ENCODE measurements around the gene IQCN. TPM values are rescaled to one million over a fixed set of nuclear protein-coding genes. Genes with fewer than 3 reads are reported as not detected.

Gene IQCN
- total RNA-seq, 3 donors from 2014 or later (not counting 1 experiment from before 2014, with no cell fraction given), result 13.7 to 19.4 (median 15.6) TPM

- intact Hi-C loops (cut with micrococcal nuclease), result no loop called here
- Mint-ChIP-seq H3K4me3 (peak overlapping the region; percentile 89), H3K9me3 (no peaks in the 10 kb centered on the region), H3K4me1 (peaks cover 41 to 49% of the 10 kb centered on the region in 2 donors), H3K27me3 (ENCODE audit: low read depth in 2 of 2) (no peaks in the 10 kb centered on the region), H3K36me3 (no peaks in the 10 kb centered on the region), H3K27ac (peak overlapping the region; percentile 89)
- TF ChIP-seq, protein P1, sequence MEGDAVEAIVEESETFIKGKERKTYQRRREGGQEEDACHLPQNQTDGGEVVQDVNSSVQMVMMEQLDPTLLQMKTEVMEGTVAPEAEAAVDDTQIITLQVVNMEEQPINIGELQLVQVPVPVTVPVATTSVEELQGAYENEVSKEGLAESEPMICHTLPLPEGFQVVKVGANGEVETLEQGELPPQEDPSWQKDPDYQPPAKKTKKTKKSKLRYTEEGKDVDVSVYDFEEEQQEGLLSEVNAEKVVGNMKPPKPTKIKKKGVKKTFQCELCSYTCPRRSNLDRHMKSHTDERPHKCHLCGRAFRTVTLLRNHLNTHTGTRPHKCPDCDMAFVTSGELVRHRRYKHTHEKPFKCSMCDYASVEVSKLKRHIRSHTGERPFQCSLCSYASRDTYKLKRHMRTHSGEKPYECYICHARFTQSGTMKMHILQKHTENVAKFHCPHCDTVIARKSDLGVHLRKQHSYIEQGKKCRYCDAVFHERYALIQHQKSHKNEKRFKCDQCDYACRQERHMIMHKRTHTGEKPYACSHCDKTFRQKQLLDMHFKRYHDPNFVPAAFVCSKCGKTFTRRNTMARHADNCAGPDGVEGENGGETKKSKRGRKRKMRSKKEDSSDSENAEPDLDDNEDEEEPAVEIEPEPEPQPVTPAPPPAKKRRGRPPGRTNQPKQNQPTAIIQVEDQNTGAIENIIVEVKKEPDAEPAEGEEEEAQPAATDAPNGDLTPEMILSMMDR (IDR thresholded peaks at IDR 0.05), result no peak
- DNase-seq (peak in 1 of 2 donors; percentile 41), ATAC-seq (no peak)
- Histone ChIP-seq H3K27me3 (ENCODE audit: control insufficient read depth, insufficient read depth, low read length) (no peaks in the 10 kb centered on the region), H3K4me1 (ENCODE audit: control insufficient read depth, insufficient read depth, low read length) (peaks cover 67% of the 10 kb centered on the region), H3K9me3 (ENCODE audit: control insufficient read depth, insufficient read depth, low read length) (no peaks in the 10 kb centered on the region), H3K27ac (ENCODE audit: low read length) (peak overlapping the region; percentile 99), H3K36me3 (ENCODE audit: control insufficient read depth, insufficient read depth, low read length) (no peaks in the 10 kb centered on the region), H3K4me3 (ENCODE audit: low read length) (peak overlapping the region; percentile 71)
- WGBS (ENCODE audit: insufficient coverage), result 22% methylated on average over 28 of the region's 31 CpGs
These were observed 18.8 kb upstream of the IQCN start for GRCh38 chr19:18292810-18293641.

DNA sequence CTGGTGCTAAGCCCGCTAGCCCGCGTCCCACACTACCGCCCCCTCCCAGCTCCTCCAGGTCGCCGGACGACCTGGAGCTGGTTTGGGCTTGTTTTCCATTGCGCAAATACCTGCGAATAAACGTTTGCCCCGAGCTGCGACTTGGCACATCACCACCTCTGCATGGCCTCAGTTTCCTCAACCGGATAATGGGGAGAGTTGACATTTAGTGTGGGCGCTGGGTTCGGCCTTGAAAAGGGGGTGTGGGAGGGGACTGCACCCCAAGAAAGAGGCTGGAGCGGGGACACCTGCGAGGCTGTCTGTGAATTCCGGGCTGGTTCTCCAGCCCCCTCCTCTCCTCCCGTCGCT, 18.2 kb upstream of the IQCN start:
- no peak for ATAC-seq
- Histone ChIP-seq H3K27ac (ENCODE audit: low read length) (peak overlapping the region; percentile 99), H3K9me3 (ENCODE audit: control insufficient read depth, insufficient read depth, low read length) (no peaks in the 10 kb centered on the region), H3K36me3 (ENCODE audit: control insufficient read depth, insufficient read depth, low read length) (no peaks in the 10 kb centered on the region), H3K4me1 (ENCODE audit: control insufficient read depth, insufficient read depth, low read length) (peaks cover 67% of the 10 kb centered on the region), H3K27me3 (ENCODE audit: control insufficient read depth, insufficient read depth, low read length) (no peaks in the 10 kb centered on the region), H3K4me3 (ENCODE audit: low read length) (peak overlapping the region; percentile 71)
- peaks cover 41 to 49% of the 10 kb centered on the region in 2 donors for H3K4me1 Mint-ChIP-seq
- peak overlapping the region; percentile 89 for H3K27ac Mint-ChIP-seq
- H3K9me3 Mint-ChIP-seq, result no peaks in the 10 kb centered on the region
- H3K27me3 Mint-ChIP-seq (ENCODE audit: low read depth in 2 of 2), result no peaks in the 10 kb centered on the region
- intact Hi-C loops (cut with micrococcal nuclease), result no loop called here
- WGBS (ENCODE audit: insufficient coverage), result under 1% methylated on average over 20 of the region's 20 CpGs
- TF ChIP-seq, protein P1 (IDR thresholded peaks at IDR 0.05), result no peak
- H3K36me3 Mint-ChIP-seq, result no peaks in the 10 kb centered on the region
- DNase-seq, result no peak
- peak overlapping the region; percentile 89 for H3K4me3 Mint-ChIP-seq

DNA sequence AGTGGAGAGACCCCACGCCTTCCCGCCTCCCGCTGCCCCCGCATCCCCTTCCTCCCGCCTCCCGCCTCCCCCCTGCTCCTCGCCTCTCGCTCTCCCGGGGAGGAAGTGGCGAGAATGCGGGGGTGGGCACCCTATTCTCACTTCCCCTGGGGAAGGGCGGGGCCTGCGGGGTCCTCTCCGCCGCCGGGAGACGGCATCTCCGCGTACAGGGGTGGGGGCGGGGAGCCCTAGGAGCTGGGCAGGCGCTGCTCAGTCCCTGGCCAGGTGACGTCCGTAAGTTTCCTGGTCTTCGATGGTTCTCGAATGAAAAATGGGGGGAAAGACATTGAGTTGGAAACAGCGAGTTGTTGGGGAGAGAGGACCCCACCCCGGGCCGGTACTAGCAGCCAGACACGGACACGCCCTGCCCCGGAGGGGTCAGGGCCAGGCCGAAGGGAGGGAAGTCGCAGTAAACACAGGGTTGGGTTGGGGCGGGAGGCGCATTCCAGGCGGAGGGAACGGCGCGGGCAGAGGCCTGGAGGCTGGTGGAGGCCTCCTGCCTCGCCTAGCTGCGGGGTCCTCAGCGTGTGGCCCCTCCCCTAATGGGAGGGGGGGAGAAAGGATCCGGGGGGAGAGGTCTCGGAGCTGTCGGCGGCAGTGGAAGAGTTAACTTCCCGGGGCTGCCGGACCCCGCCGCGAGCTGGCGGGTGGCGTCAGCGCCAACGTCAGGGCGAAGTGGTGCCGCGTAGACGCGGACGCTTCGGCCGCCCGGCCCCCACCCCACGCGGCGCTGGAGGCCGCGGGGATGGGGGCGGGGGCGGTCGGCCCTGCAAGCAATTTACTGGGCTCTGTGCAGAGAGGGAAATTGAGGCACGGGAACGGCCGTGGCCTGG, 17.6 kb upstream of the IQCN start:
- DNase-seq, result peak; percentile 74 to 88
- TF ChIP-seq, protein P1 (IDR thresholded peaks at IDR 0.05), result no peak
- Mint-ChIP-seq H3K27ac (peak overlapping the region; percentile 89), H3K9me3 (no peaks in the 10 kb centered on the region), H3K4me3 (peak overlapping the region; percentile 92), H3K4me1 (peaks cover 43 to 51% of the 10 kb centered on the region in 2 donors), H3K27me3 (ENCODE audit: low read depth in 2 of 2) (no peaks in the 10 kb centered on the region), H3K36me3 (no peaks in the 10 kb centered on the region)
- Histone ChIP-seq H3K27ac (ENCODE audit: low read length) (peak overlapping the region; percentile 99), H3K27me3 (ENCODE audit: control insufficient read depth, insufficient read depth, low read length) (no peaks in the 10 kb centered on the region), H3K4me3 (ENCODE audit: low read length) (peak overlapping the region; percentile 71), H3K4me1 (ENCODE audit: control insufficient read depth, insufficient read depth, low read length) (peaks cover 67% of the 10 kb centered on the region), H3K9me3 (ENCODE audit: control insufficient read depth, insufficient read depth, low read length) (no peaks in the 10 kb centered on the region), H3K36me3 (ENCODE audit: control insufficient read depth, insufficient read depth, low read length) (no peaks in the 10 kb centered on the region)
- intact Hi-C loops (cut with micrococcal nuclease), result no loop called here
- peak; percentile 38 to 75 (median 51) for ATAC-seq
- under 1% methylated on average over 75 of the region's 75 CpGs for WGBS (ENCODE audit: insufficient coverage)
